OCI-LY1 (cell line): ENCODE data around the gene DLG5.

Experiments used
- H2AFZ ChIP-seq: fragments of 200-600 bp; sonication (generic), shearing (Covaris generic); 2 replicates; pipeline ENCODE4 v1.6.0; 2014; ENCODE audit warnings: antibody characterized with exemption, mild to moderate bottlenecking, low read length
- H3F3A ChIP-seq: fragments of 200-600 bp; sonication (generic), shearing (Covaris generic); 2 replicates; pipeline ENCODE4 v1.6.0; 2014; ENCODE audit warnings: mild to moderate bottlenecking, antibody characterized with exemption, low read length, moderate library complexity; ENCODE audit not compliant: insufficient read depth
- H3K27ac ChIP-seq: fragments of 200-600 bp; sonication (generic); 2 replicates; pipeline ENCODE4 v1.5.1; 2014; ENCODE audit warnings: low read length, mixed run types, mild to moderate bottlenecking, low read depth; ENCODE audit not compliant: poor library complexity, severe bottlenecking
- H3K27me3 ChIP-seq: fragments of 200-600 bp; sonication (generic); 2 replicates; pipeline ENCODE4 v1.6.0; 2014; ENCODE audit warnings: antibody characterized with exemption, mild to moderate bottlenecking, low read length, moderate library complexity; ENCODE audit not compliant: insufficient read depth
- H3K36me3 ChIP-seq: fragments of 200-600 bp; sonication (generic); 2 replicates; pipeline ENCODE4 v1.6.1; 2014; ENCODE audit warnings: mild to moderate bottlenecking, antibody characterized with exemption, low read length, moderate library complexity, mixed read lengths; ENCODE audit not compliant: insufficient read depth
- H3K4me1 ChIP-seq: fragments of 200-600 bp; sonication (generic); 2 replicates; pipeline ENCODE4 v1.5.1; 2014; ENCODE audit warnings: mild to moderate bottlenecking, low read length, moderate library complexity; ENCODE audit not compliant: insufficient read depth, severe bottlenecking
- H3K4me2 ChIP-seq: fragments of 200-600 bp; sonication (generic), shearing (Covaris generic); 2 replicates; pipeline ENCODE4 v1.6.1; 2014; ENCODE audit warnings: low read length
- H3K4me3 ChIP-seq: fragments of 200-600 bp; sonication (generic); 2 replicates; pipeline ENCODE4 v1.5.1; 2014; ENCODE audit warnings: low read length, low read depth, mild to moderate bottlenecking, mixed read lengths; ENCODE audit not compliant: poor library complexity, severe bottlenecking
- H3K79me2 ChIP-seq: fragments of 200-600 bp; shearing (Covaris generic); 2 replicates; pipeline ENCODE4 v1.6.1; 2016; ENCODE audit warnings: mixed run types, low read length, mixed read lengths; ENCODE audit not compliant: insufficient read depth
- H3K9ac ChIP-seq: fragments of 200-600 bp; sonication (generic), shearing (Covaris generic); 2 replicates; pipeline ENCODE4 v1.6.1; 2014; ENCODE audit warnings: mild to moderate bottlenecking, low read length, mixed read lengths
- H3K9me2 ChIP-seq: fragments of 200-600 bp; sonication (generic), shearing (Covaris generic); 2 replicates; pipeline ENCODE4 v1.6.1; 2014; ENCODE audit warnings: low read depth, mild to moderate bottlenecking, low read length, mixed read lengths
- H3K9me3 ChIP-seq: fragments of 200-600 bp; shearing (Covaris generic); 2 replicates; pipeline ENCODE4 v1.6.1; 2014; ENCODE audit warnings: low read length, mixed read lengths
- H4K20me1 ChIP-seq: fragments of 200-600 bp; sonication (generic), shearing (Covaris generic); 2 replicates; pipeline ENCODE4 v1.6.0; 2016; ENCODE audit warnings: mild to moderate bottlenecking, low read length; ENCODE audit not compliant: insufficient read depth
- EZH2 ChIP-seq: fragments of 200-600 bp; sonication (generic), shearing (Covaris generic); IDR thresholded peaks from 2 replicates; pipeline ENCODE4 v1.8.0; 2017; ENCODE audit warnings: borderline replicate concordance, mixed run types, mild to moderate bottlenecking, antibody characterized with exemption, low read length, moderate library complexity, mixed read lengths
- TF ChIP-seq, protein P1 (sequence below): fragments of 200-600 bp; sonication (generic), shearing (Covaris generic); IDR thresholded peaks from 2 replicates; pipeline ENCODE4 v1.5.1; 2017; ENCODE audit warnings: mild to moderate bottlenecking, antibody characterized with exemption, low read length, moderate library complexity, mixed read lengths

Gene DLG5

GRCh38 chr10:77936697-77937567, 10.4 kb upstream of the DLG5 start:
- Histone ChIP-seq H4K20me1 (no peaks in the 10 kb centered on the region), H3K27me3 (no peaks in the 10 kb centered on the region), H3K9me2 (no peaks in the 10 kb centered on the region), H3F3A (no peaks in the 10 kb centered on the region), H3K36me3 (no peaks in the 10 kb centered on the region), H3K4me1 (no peaks in the 10 kb centered on the region), H3K4me3 (no peak overlapping the region), H3K79me2 (no peaks in the 10 kb centered on the region), H3K27ac (no peak overlapping the region), H2AFZ (no peak overlapping the region), H3K9me3 (no peaks in the 10 kb centered on the region), H3K9ac (no peak overlapping the region), H3K4me2 (no peak overlapping the region)
- no peak for TF ChIP-seq EZH2

- Histone ChIP-seq H3K4me3 (no peak overlapping the region), H4K20me1 (no peaks in the 10 kb centered on the region), H3K9ac (no peak overlapping the region), H3K27ac (no peak overlapping the region), H3K4me2 (no peak overlapping the region), H3K27me3 (no peaks in the 10 kb centered on the region), H2AFZ (no peak overlapping the region), H3K79me2 (no peaks in the 10 kb centered on the region), H3K9me2 (no peaks in the 10 kb centered on the region), H3F3A (no peaks in the 10 kb centered on the region), H3K9me3 (no peaks in the 10 kb centered on the region), H3K36me3 (no peaks in the 10 kb centered on the region), H3K4me1 (no peaks in the 10 kb centered on the region)
- TF ChIP-seq, protein P1, sequence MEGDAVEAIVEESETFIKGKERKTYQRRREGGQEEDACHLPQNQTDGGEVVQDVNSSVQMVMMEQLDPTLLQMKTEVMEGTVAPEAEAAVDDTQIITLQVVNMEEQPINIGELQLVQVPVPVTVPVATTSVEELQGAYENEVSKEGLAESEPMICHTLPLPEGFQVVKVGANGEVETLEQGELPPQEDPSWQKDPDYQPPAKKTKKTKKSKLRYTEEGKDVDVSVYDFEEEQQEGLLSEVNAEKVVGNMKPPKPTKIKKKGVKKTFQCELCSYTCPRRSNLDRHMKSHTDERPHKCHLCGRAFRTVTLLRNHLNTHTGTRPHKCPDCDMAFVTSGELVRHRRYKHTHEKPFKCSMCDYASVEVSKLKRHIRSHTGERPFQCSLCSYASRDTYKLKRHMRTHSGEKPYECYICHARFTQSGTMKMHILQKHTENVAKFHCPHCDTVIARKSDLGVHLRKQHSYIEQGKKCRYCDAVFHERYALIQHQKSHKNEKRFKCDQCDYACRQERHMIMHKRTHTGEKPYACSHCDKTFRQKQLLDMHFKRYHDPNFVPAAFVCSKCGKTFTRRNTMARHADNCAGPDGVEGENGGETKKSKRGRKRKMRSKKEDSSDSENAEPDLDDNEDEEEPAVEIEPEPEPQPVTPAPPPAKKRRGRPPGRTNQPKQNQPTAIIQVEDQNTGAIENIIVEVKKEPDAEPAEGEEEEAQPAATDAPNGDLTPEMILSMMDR = no peak
- TF ChIP-seq EZH2 = no peak
Measured at GRCh38 chr10:77932016-77932715, 5.6 kb upstream of the DLG5 start.

DNA sequence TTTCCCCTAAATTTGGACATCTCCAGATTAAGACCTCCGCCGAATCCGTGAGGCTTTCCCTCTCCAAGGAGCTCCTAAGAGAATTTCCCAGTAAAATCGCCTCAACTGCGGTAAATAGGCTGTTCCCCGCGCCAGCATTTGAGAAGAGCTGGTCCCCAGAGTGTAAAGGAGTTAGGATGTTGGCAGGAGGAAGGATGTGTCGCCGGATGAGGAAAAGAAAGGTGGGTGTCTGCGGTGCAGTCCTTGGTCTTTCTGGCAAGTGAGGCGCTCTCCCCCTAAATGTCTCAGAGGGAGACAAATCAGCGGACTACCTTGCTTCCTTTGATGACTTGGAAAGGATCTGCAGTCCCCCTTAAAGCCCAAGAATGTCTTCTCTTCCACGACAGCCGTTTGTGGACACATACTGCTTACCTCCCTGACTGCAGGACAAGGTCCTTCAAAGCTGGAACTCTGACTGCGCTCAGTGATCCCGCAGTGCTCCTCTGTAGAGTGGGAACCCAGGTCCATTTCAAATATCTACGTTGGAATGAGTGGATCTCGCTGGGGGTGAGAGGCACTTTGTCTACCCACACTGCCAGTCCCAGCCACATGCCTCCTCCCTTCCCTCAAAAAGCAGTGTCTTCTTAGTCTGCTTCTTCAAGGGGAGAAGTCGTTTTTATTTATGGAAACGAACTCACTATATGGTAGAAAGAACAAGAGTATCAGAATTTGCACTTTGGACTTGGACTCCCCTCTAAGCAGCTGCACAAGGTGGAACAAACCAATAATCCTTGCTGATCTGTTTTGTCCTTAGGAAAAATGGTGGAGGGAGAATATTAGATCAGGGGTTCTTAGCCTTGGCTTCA, 1.1 kb upstream of the DLG5 start:
- Histone ChIP-seq H3K4me3 (no peak overlapping the region), H3K9ac (no peak overlapping the region), H3K4me2 (no peak overlapping the region), H3K27ac (no peak overlapping the region), H3K9me3 (no peaks in the 10 kb centered on the region), H4K20me1 (no peaks in the 10 kb centered on the region), H3K9me2 (no peaks in the 10 kb centered on the region), H3F3A (no peaks in the 10 kb centered on the region), H3K36me3 (no peaks in the 10 kb centered on the region), H2AFZ (no peak overlapping the region), H3K4me1 (no peaks in the 10 kb centered on the region), H3K79me2 (no peaks in the 10 kb centered on the region), H3K27me3 (no peaks in the 10 kb centered on the region)
- TF ChIP-seq EZH2 = no peak
- TF ChIP-seq, protein P1 = no peak
